Prostate gland (tissue), 2 donors: ENCODE measurements around the gene GPR61. TPM values are rescaled to one million over a fixed set of nuclear protein-coding genes. Genes with fewer than 3 reads are reported as not detected.

Experiments
- DNase-seq: peaks from one replicate; pipeline ENCODE4 v3.0.0-alpha.2; 2019; ENCODE audit warnings: low spot score
- H3K27ac ChIP-seq, 2 donors: fragments of 200-600 bp; sonication (generic); 2 replicates each; pipeline ENCODE4 v1.5.1; 2017 to 2019
- H3K27me3 ChIP-seq: fragments of 200-600 bp; sonication (generic); replicated peaks from 2 replicates; pipeline ENCODE4 v1.5.1; 2019; ENCODE audit not compliant: insufficient read depth
- H3K36me3 ChIP-seq, 2 donors: fragments of 200-600 bp; sonication (generic); 1 replicate in 1 of 2; 2 replicates in 1 of 2; pipeline versions ENCODE4 v1.5.1 to v1.8.1; 2017 to 2019
- H3K4me1 ChIP-seq: fragments of 200-600 bp; sonication (generic); replicated peaks from 2 replicates; pipeline ENCODE4 v1.5.1; 2019
- H3K4me3 ChIP-seq, 2 donors: fragments of 200-600 bp; sonication (generic); 2 replicates each; pipeline ENCODE4 v1.5.1; 2017 to 2019
- H3K9me3 ChIP-seq: fragments of 200-600 bp; sonication (generic); 2 replicates; pipeline ENCODE4 v1.5.1; 2017
- CTCF ChIP-seq, 4 experiments: fragments of 200-600 bp in 2 of 4; fragments of 450-650 bp in 2 of 4; sonication (generic) in 2 of 4; IDR thresholded peaks; 1 replicate in 3 of 4; 2 replicates in 1 of 4; pipeline ENCODE4 v1.5.1; 2016 to 2019; ENCODE audit warnings: antibody characterized with exemption in 4 of 4, mild to moderate bottlenecking in 2 of 4, moderate library complexity in 2 of 4
- POLR2A ChIP-seq: fragments of 450-650 bp; IDR thresholded peaks from one replicate; pipeline ENCODE4 v1.6.1; 2016; ENCODE audit warnings: antibody characterized with exemption, mild to moderate bottlenecking
- POLR2AphosphoS5 ChIP-seq: sonication (generic); formaldehyde crosslinking; IDR thresholded peaks from one replicate; pipeline ENCODE4 v1.6.1; 2017; ENCODE audit warnings: antibody characterized with exemption
- WGBS: methylation state at CpG from one replicate; pipeline ENCODE4 v1.1.5; 2018; 5-methylcytosine and 5-hydroxymethylcytosine counted together
- intact Hi-C: fragments of 100-400 bp; cut with DNase I; formaldehyde crosslinking; loops from one replicate; pipeline ENCODE4 v1.14.2; 2022
- total RNA-seq, 2 donors: library from RNA; depleted of rRNA; stranded (reverse); fragments of >200 nt; gene quantifications; one replicate each; pipeline ENCODE4 v1.1.0, GENCODE V29; 2016

The GPR61 gene
- total RNA-seq, 2 donors from 2014 or later, result 1.2 TPM; not detected in 1

- Histone ChIP-seq H3K4me1 (peaks cover 8% of the 10 kb centered on the region), H3K9me3 (no peaks in the 10 kb centered on the region), H3K36me3 (no peaks in the 10 kb centered on the region), H3K27ac (no peak overlapping the region), H3K4me3 (no peak overlapping the region), H3K27me3 (no peaks in the 10 kb centered on the region)
- no peak for TF ChIP-seq POLR2A
- no peak for TF ChIP-seq POLR2AphosphoS5
- no peak for TF ChIP-seq CTCF (IDR thresholded peaks at IDR 0.05)
- DNase-seq, result no peak
- WGBS, result 86% methylated on average over 1 of the region's 1 CpG
- intact Hi-C loops, result no loop called here
Measured at GRCh38 chr1:109566982-109567381, 27.3 kb downstream of the GPR61 start.

GRCh38 chr1:109567877-109568672 lies 28.4 kb downstream of the GPR61 start:
- no peaks in the 10 kb centered on the region for H3K9me3 ChIP-seq
- H3K36me3 ChIP-seq, result no peaks in the 10 kb centered on the region
- peaks cover 8% of the 10 kb centered on the region for H3K4me1 ChIP-seq
- no peaks in the 10 kb centered on the region for H3K27me3 ChIP-seq
- intact Hi-C loops, result no loop called here
- TF ChIP-seq POLR2A, result no peak
- TF ChIP-seq CTCF (IDR thresholded peaks at IDR 0.05), result no peak
- no peak for TF ChIP-seq POLR2AphosphoS5
- DNase-seq, result no peak
- no peak overlapping the region for H3K27ac ChIP-seq
- 91% methylated on average over 4 of the region's 4 CpGs for WGBS
- H3K4me3 ChIP-seq, result no peak overlapping the region

GRCh38 chr1:109569323-109569722 lies 29.7 kb downstream of the GPR61 start:
- 81% methylated on average over 1 of the region's 1 CpG for WGBS
- H3K4me3 ChIP-seq, result no peak overlapping the region
- intact Hi-C loops, result no loop called here
- H3K4me1 ChIP-seq, result no peaks in the 10 kb centered on the region
- no peaks in the 10 kb centered on the region for H3K36me3 ChIP-seq
- no peaks in the 10 kb centered on the region for H3K9me3 ChIP-seq
- H3K27ac ChIP-seq, result no peak overlapping the region
- H3K27me3 ChIP-seq, result no peaks in the 10 kb centered on the region
- TF ChIP-seq CTCF (IDR thresholded peaks at IDR 0.05), result no peak
- no peak for TF ChIP-seq POLR2A
- TF ChIP-seq POLR2AphosphoS5, result no peak
- DNase-seq, result no peak

GRCh38 chr1:109570414-109570813 lies 30.7 kb downstream of the GPR61 start:
- intact Hi-C loops, result no loop called here
- no peaks in the 10 kb centered on the region for H3K27me3 ChIP-seq
- no peak for TF ChIP-seq POLR2A
- TF ChIP-seq POLR2AphosphoS5, result peak; percentile 82
- DNase-seq, result peak; percentile 49
- no peaks in the 10 kb centered on the region for H3K36me3 ChIP-seq
- 22% methylated on average over 3 of the region's 3 CpGs for WGBS
- H3K9me3 ChIP-seq, result no peaks in the 10 kb centered on the region
- no peak overlapping the region for H3K4me3 ChIP-seq
- peak overlapping the region; percentile 15 to 42 for H3K27ac ChIP-seq
- H3K4me1 ChIP-seq, result no peaks in the 10 kb centered on the region

GRCh38 chr1:109573785-109574184 lies 34.1 kb downstream of the GPR61 start:
- H3K27me3 ChIP-seq, result no peaks in the 10 kb centered on the region
- TF ChIP-seq POLR2A, result no peak
- TF ChIP-seq CTCF (IDR thresholded peaks at IDR 0.05), result no peak
- no peak for TF ChIP-seq POLR2AphosphoS5
- intact Hi-C loops, result no loop called here
- H3K9me3 ChIP-seq, result no peaks in the 10 kb centered on the region
- 51% methylated on average over 2 of the region's 2 CpGs for WGBS
- H3K27ac ChIP-seq, result no peak overlapping the region
- no peaks in the 10 kb centered on the region for H3K36me3 ChIP-seq
- DNase-seq, result no peak
- no peak overlapping the region for H3K4me3 ChIP-seq
- H3K4me1 ChIP-seq, result no peaks in the 10 kb centered on the region
